NCI-H1930 (cell line): ENCODE measurements around the gene CHCHD10.

Source experiments
- DNase-seq, 2 experiments: peaks; one replicate each; lab custom pipeline; 2025; lab: John Stamatoyannopoulos, UW

Gene CHCHD10

GRCh38 chr22:23767673-23768548, at the start of gene CHCHD10:
Gene CHCHD10 (minus strand): TSS chr22:23767972. CDS start chr22:23767874, 98 bp downstream.
- peak; percentile 71 to 83 for DNase-seq

GRCh38 chr22:23817146-23817545, 49.4 kb upstream of the CHCHD10 start:
- no peak for DNase-seq

DNA sequence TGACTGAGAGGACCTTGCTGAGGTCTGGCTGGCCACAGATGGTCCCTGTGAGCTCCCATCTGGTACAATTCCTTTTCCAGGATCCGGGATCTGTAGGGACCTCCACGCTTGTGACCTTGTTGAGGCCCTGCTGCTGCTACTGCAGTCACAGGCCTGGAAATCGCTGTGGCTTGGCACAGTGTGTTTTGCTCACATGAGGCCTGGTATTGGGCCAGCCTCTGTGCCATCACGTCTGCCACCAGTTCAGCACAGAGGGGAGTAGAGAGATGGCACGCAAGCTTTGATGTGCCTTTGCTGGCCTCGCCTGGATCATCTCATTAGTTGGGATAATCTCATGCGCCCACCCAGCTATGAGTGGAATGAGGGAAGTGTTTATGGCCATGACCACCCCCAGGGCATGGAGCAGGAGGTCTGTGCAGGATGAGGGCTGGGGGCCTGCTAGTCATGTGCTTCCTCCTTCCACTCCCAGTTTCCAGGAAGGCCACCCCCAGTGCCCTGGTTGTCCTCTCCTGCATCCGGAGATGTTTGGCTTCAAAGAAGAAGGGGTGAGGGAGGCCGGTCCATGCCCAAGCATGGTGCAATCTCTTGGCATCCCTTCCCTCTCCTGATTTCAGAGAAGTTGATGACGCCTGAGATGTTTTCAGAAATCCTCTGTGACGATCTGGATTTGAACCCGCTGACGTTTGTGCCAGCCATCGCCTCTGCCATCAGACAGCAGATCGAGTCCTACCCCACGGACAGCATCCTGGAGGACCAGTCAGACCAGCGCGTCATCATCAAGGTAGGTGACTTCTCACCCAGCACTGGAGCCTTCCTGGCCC, 48.6 kb upstream of the CHCHD10 start:
- no peak for DNase-seq

- DNase-seq: no peak
These were observed 47.9 kb upstream of the CHCHD10 start for GRCh38 chr22:23815541-23816155.

DNA sequence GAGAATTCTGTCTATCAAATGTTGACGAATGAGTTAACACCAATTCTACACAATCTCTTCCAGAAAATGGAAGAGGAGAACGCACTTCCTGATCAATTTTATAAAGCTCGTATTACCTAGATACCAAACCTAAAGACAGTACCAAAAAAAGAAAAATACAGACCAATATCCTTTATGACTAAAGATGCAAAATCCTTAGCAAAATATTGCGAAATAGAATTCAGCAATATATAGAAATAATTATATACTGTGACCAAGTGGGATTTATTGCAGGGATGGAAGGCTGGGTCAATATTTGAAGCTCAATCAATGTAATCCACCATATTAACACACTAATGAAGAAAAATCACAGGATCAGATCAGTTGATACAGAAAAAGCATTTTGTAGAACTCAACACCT, 44.6 kb upstream of the CHCHD10 start:
- DNase-seq: no peak

- DNase-seq: no peak
These were observed 39.1 kb upstream of the CHCHD10 start for GRCh38 chr22:23806837-23807236.

GRCh38 chr22:23804781-23805291, 37.1 kb upstream of the CHCHD10 start:
- DNase-seq: no peak

GRCh38 chr22:23803001-23803819, 35.4 kb upstream of the CHCHD10 start:
- DNase-seq: no peak

- DNase-seq: no peak
These were observed 34.2 kb upstream of the CHCHD10 start for GRCh38 chr22:23801886-23802377.

DNA sequence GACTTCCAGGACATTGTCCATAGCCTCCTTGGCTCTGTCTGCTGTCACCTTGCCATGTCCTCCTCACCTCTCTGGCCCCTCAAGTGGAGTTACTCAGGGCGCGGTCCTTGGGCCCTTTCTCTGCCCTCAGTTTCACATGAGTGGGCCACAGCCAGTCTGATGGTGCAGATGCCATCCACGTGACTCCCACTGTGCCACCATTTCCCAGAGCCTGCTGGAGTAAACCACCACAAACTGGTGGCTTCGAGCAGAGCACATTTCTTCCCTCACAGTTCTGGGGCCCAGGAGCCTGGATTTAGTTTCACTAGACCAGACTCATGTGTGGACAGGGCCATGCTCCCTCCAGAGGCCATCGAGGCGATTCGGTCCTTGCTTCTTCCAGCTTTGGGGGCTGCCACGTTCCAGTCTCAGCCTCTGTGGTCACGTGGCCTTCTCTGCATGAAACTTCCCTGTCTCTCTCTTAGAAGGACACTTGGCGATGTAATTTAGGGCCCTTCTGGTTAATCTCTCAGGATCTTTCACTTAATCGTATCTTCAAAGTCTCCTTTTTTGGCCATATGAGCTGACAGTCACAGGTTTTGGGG, 33.6 kb upstream of the CHCHD10 start:
- no peak for DNase-seq

DNA sequence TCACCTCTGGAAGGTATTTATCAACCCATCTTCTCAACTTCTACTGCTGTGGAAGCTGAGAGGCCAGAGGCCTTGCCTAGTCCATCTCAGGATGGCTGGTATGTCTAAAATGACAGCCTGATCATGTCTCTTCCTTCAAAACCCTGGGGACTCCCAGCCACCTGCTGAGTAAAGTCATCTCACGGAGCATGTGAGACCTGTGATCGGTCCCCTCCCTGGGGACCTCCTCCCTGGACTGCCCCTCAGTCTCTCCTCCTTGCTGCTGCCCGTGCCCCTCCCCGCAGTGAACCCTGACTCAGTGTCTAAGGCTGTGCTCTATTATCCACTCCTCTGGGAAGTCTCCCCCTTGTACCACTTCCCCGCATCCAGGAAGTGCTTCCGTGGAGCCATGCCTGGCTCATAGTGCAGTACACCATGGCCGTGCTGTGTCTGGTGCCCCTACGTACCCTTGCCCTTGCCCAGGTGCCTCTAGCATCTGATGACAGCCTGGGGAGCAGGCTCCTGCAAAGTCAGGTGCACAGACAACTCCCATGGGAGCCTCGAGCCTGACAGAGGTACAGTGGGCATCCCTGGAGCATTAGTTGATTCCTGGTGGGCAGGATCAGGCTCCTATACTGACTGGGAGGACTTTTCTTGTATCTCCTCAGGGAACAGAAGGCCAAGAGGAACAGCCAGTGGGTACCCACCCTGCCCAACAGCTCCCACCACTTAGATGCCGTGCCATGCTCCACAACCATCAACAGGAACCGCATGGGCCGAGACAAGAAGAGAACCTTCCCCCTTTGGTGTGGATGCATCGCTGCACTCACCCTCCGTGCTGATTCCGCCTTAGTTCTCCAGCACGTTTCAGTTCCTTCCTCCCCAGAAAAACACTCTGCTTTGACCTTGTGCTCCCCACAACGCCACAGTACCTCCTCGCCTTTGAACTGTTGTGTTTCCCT, 32.8 kb upstream of the CHCHD10 start:
- DNase-seq: no peak

DNA sequence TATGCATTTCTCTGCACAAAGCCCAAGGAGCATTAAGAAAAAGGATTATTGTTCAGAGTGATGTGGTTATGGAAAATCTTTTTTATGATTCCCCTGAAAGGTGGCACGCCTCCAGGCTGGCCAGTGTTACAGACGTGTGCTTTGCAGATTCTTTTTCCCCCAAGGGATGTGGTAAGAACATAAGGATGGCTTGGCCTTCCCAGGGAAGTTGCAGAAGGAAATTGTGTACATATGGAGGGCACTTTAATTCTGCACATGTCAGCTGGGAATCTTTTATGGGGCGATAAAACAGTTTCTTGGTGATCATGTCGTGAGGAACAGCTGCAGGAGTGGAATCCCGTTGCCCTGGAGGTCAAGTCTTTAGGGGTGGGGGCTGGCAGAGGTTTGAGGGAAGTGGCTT, 28.7 kb upstream of the CHCHD10 start:
- no peak for DNase-seq

DNA sequence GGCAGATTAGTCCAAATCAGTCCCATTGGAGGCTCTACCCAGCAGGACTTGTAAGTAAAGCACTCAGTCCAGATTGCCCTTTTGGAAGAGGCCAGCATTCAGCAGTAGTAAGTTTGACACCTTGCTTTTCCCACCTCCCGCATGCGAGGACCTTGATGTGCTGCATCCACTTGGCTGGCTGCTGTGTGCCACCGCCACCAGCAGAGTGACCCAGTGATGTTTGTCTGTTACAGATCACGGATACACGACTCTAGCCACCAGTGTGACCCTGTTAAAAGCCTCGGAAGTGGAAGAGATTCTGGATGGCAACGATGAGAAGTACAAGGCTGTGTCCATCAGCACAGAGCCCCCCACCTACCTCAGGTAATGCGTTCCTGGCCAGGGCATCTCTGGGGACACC, 25.6 kb upstream of the CHCHD10 start:
- no peak for DNase-seq

DNA sequence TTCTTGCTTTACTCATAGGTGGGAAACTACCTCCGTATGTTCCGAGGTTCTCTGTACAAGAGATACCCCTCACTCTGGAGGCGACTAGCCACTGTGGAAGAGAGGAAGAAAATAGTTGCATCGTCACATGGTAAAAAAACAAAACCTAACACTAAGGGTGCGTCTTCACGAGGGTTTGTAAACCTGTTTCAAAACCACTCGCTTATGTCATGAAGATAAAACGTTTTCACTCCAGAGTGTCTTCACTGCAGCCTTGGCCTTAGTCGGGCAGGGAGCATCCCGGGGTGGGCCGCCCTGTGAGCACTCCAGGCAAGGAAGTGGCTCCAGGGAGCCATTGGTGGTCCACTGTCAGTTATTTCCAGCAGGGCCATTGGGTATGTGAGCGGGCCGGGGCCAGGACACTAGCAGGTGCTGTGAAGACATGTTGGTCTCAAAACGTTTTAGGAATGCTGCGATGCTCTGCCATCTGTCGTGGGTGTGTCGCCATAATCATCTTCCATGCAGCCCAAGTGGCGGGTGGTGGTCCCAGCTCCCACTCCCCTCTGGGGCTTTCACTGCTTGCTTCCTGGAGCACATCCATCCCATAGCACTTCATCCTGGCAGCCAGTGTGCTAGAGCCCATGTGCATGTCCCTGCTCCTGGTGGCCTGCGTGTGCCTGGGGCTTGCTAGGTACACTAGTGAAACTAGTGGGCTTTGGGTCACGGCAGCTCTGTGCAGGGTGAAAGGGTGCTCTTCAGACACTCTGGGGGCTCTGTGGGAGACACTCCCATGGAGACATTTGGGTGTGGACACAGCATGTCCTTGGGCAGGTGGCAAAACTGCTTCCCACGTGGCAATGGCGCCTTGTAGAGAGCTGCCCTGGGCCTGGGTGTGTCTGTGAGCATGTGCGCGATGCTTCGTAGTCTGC, 24.2 kb upstream of the CHCHD10 start:
- no peak for DNase-seq

DNA sequence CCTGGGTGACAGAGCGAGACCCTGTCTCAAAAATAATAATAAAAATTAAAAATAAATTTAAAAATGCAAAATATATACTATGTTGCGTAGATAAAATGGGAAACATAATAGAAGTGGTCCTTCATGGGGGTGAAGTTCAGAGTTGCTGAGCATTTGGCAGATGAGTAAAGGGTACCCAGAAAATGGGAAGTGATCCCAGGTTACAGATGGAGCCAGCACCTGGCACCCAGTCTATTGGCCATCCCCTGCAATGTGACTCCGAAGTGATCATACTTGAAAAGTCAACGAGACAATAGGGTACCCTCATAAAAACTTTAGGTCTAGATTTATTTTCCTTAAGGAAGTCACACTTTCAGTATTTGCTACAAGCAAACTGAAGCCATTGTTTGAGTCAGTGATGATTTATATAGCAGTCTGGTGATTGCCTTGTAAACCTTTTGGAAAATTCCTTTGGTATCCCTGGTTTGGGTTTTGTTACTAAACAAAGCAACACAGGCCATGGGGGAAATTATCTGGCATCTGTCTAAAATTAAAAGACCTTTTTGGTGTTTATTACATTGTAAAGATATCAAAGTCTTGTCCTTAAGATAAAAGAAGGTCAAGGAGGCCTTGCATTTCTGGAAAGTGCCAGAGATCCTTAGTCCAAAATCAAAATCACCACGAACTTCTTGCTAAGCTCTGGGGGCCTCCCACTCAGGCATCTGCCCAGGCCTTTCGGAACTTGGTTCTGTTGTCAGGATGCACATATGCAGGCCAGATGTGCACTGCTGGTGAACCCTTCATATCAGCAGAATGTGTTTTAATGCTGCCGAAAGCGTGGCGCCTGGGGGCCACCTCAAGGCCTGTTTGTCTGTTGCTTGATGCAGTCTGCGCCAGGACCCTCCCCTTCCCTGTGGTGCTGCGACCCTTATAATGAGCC, 23.3 kb upstream of the CHCHD10 start:
- DNase-seq: no peak

DNA sequence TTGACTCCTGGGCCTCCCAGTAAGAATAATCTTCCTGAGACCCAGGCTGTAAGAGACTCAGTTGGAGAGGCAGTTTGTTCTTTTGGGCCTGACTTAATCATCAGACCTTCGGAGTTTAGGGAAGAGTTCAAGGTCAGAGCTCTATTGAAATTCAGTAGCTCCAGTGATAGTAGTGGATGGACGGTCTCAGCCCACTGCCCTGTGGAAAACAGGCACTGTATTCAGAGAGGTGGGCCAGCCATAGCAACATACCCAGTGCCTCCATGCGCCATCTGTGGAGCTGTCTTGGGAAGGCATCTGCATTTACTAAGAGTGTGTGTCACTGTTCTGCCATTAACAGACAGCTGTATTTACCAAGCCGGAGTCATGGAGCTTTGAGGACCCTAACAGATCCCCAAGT, 21.9 kb upstream of the CHCHD10 start:
- no peak for DNase-seq

GRCh38 chr22:23789121-23789520, 21.3 kb upstream of the CHCHD10 start:
- no peak for DNase-seq

- DNase-seq: no peak
These were observed 20.1 kb upstream of the CHCHD10 start for GRCh38 chr22:23787910-23788309.
